AG09319 (cell line): ENCODE data around the gene ZNF80.

Experiments
- DNase-seq: peaks from one replicate; pipeline ENCODE4 v3.0.0-alpha.2; 2010; ENCODE audit warnings: low read depth; ENCODE audit errors: extremely low read depth
- CTCF ChIP-seq: IDR thresholded peaks from 2 replicates; pipeline ENCODE4 v1.5.1; 2011; ENCODE audit warnings: low read depth, mild to moderate bottlenecking, inconsistent platforms, low read length, moderate library complexity

Gene ZNF80

GRCh38 chr3:114231616-114232015, 5.8 kb downstream of the ZNF80 start:
- no peak for DNase-seq
- no peak for TF ChIP-seq CTCF

- DNase-seq = no peak
- no peak for TF ChIP-seq CTCF
These were observed 10.3 kb downstream of the ZNF80 start for GRCh38 chr3:114227076-114227475.

GRCh38 chr3:114226313-114226712, 11.1 kb downstream of the ZNF80 start:
- no peak for DNase-seq
- no peak for TF ChIP-seq CTCF

- TF ChIP-seq CTCF = no peak
- DNase-seq = no peak
These were observed 14.2 kb downstream of the ZNF80 start for GRCh38 chr3:114223143-114223542.

- DNase-seq = no peak
- no peak for TF ChIP-seq CTCF
These were observed 15.5 kb downstream of the ZNF80 start for GRCh38 chr3:114221881-114222264.

- DNase-seq = no peak
- TF ChIP-seq CTCF = no peak
These were observed 16.1 kb downstream of the ZNF80 start for GRCh38 chr3:114221165-114221880.

- no peak for DNase-seq
- no peak for TF ChIP-seq CTCF
These were observed 17.6 kb downstream of the ZNF80 start for GRCh38 chr3:114219741-114220140.
